CD4-positive, alpha-beta T cell treated with Interleukin-4 for 4 hours (primary cell): ENCODE measurements around the gene HNMT.

Experiments
- DNase-seq: peaks from one replicate; pipeline ENCODE4 v3.0.0-alpha.2; 2020

HNMT gene

GRCh38 chr2:138061961-138062360, 97.7 kb downstream of the HNMT start:
- no peak for DNase-seq

GRCh38 chr2:138063181-138063580, 98.9 kb downstream of the HNMT start:
- no peak for DNase-seq
